HepG2 (cell line): ENCODE data around the gene EPS8L1. TPM values are rescaled to one million over a fixed set of nuclear protein-coding genes. Genes with fewer than 3 reads are reported as not detected.

Experiments used
- ATAC-seq: fragments of 200-7000 bp; cut with Tn5 transposase; 3 replicates; pipeline ENCODE4 v1.9.1; 2020; ENCODE audit warnings: mild to moderate bottlenecking, moderate library complexity
- BruUV-seq: library from RNA; stranded (reverse); fragments of 400-500 nt; replicated peaks from 2 replicates; lab custom pipeline; 2021; lab: Mats Ljungman, UMichigan
- CTCF ChIA-PET: fragments of 300-600 bp; formaldehyde crosslinking; extraction: SDS; loops from one replicate; lab custom pipeline; 2021; ENCODE audit warnings: low total read pairs, inconsistent platforms, low intra/inter-chr PET ratio; lab: Yijun Ruan, JAX
- POLR2A ChIA-PET: fragments of 350-600 bp; sonication (Branson Sonifier 250); formaldehyde crosslinking; loops from one replicate; lab custom pipeline; 2020; ENCODE audit warnings: antibody characterized with exemption, inconsistent platforms; lab: Yijun Ruan, JAX
- DNase-seq: peaks from one replicate; pipeline ENCODE4 v3.0.0-alpha.2; 2015; ENCODE audit warnings: low spot score
- FAIRE-seq: peaks from 3 replicates; lab custom pipeline; 2011; peaks lifted over from hg19 to GRCh38; lab: Jason Lieb, UNC
- H2AFZ ChIP-seq: one replicate; pipeline ENCODE4 v1.6.1; 2011; ENCODE audit warnings: low read length, inconsistent platforms
- H3K27ac ChIP-seq: fragments of 300-600 bp; 3 replicates; pipeline ENCODE4 v1.8.0; 2011; ENCODE audit warnings: mixed run types, mild to moderate bottlenecking, mixed read lengths, low read length, inconsistent platforms; ENCODE audit not compliant: insufficient read depth; ENCODE audit errors: extremely low read length
- H3K27me3 ChIP-seq, 2 experiments: fragments of 200-600 bp in 1 of 2; 2 replicates in 1 of 2; 3 replicates in 1 of 2; pipeline versions ENCODE4 v1.6.0 to v1.8.0; 2011; ENCODE audit warnings: low read length in 2 of 2, mild to moderate bottlenecking in 2 of 2, moderate library complexity in 2 of 2, inconsistent platforms in 1 of 2; ENCODE audit not compliant: insufficient read depth in 2 of 2, control insufficient read depth in 1 of 2
- H3K36me3 ChIP-seq, 2 experiments: fragments of 200-600 bp in 1 of 2; replicated peaks in 1 of 2; 2 replicates in 1 of 2; 3 replicates in 1 of 2; pipeline versions ENCODE4 v1.5.1 to v1.8.0; 2011; ENCODE audit warnings: low read length in 2 of 2, inconsistent platforms in 1 of 2; ENCODE audit not compliant: insufficient read depth in 2 of 2, control insufficient read depth in 1 of 2
- H3K4me1 ChIP-seq: 2 replicates; pipeline ENCODE4 v1.5.1; 2012; ENCODE audit warnings: low read length, inconsistent platforms; ENCODE audit not compliant: insufficient read depth
- H3K4me2 ChIP-seq: 2 replicates; pipeline ENCODE4 v1.6.0; 2011; ENCODE audit warnings: low read depth, low read length, inconsistent platforms
- H3K4me3 ChIP-seq, 3 experiments: fragments of 200-600 bp in 1 of 3; sonication (generic), shearing (Covaris generic) in 1 of 3; replicated peaks in 1 of 3; 2 replicates each; pipeline ENCODE4 v1.5.1; 2011 to 2016; ENCODE audit warnings: low read length in 3 of 3, inconsistent platforms in 2 of 3, low read depth in 2 of 3, mild to moderate bottlenecking in 2 of 3, control low read depth in 1 of 3, mixed read lengths in 1 of 3; ENCODE audit not compliant: insufficient read depth in 1 of 3
- H3K79me2 ChIP-seq: one replicate; pipeline ENCODE4 v1.6.1; 2011; ENCODE audit warnings: low read length, inconsistent platforms; ENCODE audit not compliant: insufficient read depth
- H3K9ac ChIP-seq: 2 replicates; pipeline ENCODE4 v1.6.0; 2011; ENCODE audit warnings: mild to moderate bottlenecking, low read depth, low read length, inconsistent platforms; ENCODE audit not compliant: insufficient read depth
- H3K9me3 ChIP-seq: 2 replicates; pipeline ENCODE4 v1.5.1; 2012; ENCODE audit warnings: mild to moderate bottlenecking, low read length
- H4K20me1 ChIP-seq: 2 replicates; pipeline ENCODE4 v1.6.0; 2011; ENCODE audit warnings: inconsistent platforms, mild to moderate bottlenecking, low read length, moderate library complexity; ENCODE audit not compliant: insufficient read depth
- ATM ChIP-seq: fragments of 450-650 bp; IDR thresholded peaks from 2 replicates; pipeline ENCODE4 v1.7.1; 2017; ENCODE audit warnings: mild to moderate bottlenecking, borderline replicate concordance
- MTF2 ChIP-seq: sonication (generic); formaldehyde crosslinking; IDR thresholded peaks from 2 replicates; pipeline ENCODE4 v1.5.0; 2020; ENCODE audit warnings: missing genetic modification reagents, borderline replicate concordance
- ZMYM4 ChIP-seq: sonication (generic); formaldehyde crosslinking; IDR thresholded peaks from 2 replicates; pipeline ENCODE4 v1.8.1; 2023; ENCODE audit warnings: mild to moderate bottlenecking, missing genetic modification reagents
- ZNF18 ChIP-seq: sonication (generic); formaldehyde crosslinking; IDR thresholded peaks from 2 replicates; pipeline ENCODE4 v1.8.0; 2022; ENCODE audit warnings: mild to moderate bottlenecking, missing genetic modification reagents; ENCODE audit not compliant: insufficient replicate concordance
- WGBS: methylation state at CpG from one replicate; pipeline ENCODE4 v1.1.6; 2017; ENCODE audit warnings: low lambda C conversion rate; 5-methylcytosine and 5-hydroxymethylcytosine counted together
- in situ Hi-C: cut with HindIII; loops from 2 replicates; pipeline ENCODE4 v1.10.0; 2017; ENCODE audit warnings: low pct_unique_long_range_greater_than_20kb; ENCODE audit not compliant: extremely low pct_ligation_motif_present
- intact Hi-C: fragments of 100-400 bp; cut with micrococcal nuclease; formaldehyde crosslinking; loops from one replicate; pipeline ENCODE4 v1.10.0; 2022; ENCODE audit not compliant: unreplicated experiment
- polyA plus RNA-seq, 8 experiments: library from polyadenylated mRNA; depleted of rRNA in 3 of 8; stranded (reverse) in 7 of 8; unstranded in 1 of 8; fragments of >200 nt; fragmentation: Illumina TruSeq in 4 of 8; extraction: Trizol in 4 of 8; gene quantifications; 2 replicates each; pipeline versions ENCODE4 v1.2.1 to v1.2.3, GENCODE V29; 2011 to 2016; ENCODE audit warnings: low read depth in 4 of 8, missing spikeins in 1 of 8, mixed read lengths in 1 of 8; ENCODE audit not compliant: insufficient read depth in 1 of 8
- total RNA-seq, 5 experiments: library from RNA; depleted of rRNA; stranded (reverse); fragments of >200 nt; fragmentation: Illumina TruSeq; extraction: Trizol; gene quantifications; 2 replicates each; pipeline ENCODE4 v1.2.3, GENCODE V29; 2016; ENCODE audit warnings: low read depth in 1 of 5
- TF ChIP-seq, protein P1 (sequence below): sonication (generic); formaldehyde crosslinking; IDR thresholded peaks from one replicate; pipeline ENCODE4 v1.5.1; 2020; ENCODE audit warnings: mild to moderate bottlenecking, missing genetic modification reagents; ENCODE audit errors: not compliant biosample characterization

The EPS8L1 gene
- total and polyA plus RNA-seq, 2 of the 13 experiments (the other 11 are each of a cell fraction or from before 2014, with no cell fraction given), result 3.0 to 6.3 TPM

- TF ChIP-seq, protein P1, sequence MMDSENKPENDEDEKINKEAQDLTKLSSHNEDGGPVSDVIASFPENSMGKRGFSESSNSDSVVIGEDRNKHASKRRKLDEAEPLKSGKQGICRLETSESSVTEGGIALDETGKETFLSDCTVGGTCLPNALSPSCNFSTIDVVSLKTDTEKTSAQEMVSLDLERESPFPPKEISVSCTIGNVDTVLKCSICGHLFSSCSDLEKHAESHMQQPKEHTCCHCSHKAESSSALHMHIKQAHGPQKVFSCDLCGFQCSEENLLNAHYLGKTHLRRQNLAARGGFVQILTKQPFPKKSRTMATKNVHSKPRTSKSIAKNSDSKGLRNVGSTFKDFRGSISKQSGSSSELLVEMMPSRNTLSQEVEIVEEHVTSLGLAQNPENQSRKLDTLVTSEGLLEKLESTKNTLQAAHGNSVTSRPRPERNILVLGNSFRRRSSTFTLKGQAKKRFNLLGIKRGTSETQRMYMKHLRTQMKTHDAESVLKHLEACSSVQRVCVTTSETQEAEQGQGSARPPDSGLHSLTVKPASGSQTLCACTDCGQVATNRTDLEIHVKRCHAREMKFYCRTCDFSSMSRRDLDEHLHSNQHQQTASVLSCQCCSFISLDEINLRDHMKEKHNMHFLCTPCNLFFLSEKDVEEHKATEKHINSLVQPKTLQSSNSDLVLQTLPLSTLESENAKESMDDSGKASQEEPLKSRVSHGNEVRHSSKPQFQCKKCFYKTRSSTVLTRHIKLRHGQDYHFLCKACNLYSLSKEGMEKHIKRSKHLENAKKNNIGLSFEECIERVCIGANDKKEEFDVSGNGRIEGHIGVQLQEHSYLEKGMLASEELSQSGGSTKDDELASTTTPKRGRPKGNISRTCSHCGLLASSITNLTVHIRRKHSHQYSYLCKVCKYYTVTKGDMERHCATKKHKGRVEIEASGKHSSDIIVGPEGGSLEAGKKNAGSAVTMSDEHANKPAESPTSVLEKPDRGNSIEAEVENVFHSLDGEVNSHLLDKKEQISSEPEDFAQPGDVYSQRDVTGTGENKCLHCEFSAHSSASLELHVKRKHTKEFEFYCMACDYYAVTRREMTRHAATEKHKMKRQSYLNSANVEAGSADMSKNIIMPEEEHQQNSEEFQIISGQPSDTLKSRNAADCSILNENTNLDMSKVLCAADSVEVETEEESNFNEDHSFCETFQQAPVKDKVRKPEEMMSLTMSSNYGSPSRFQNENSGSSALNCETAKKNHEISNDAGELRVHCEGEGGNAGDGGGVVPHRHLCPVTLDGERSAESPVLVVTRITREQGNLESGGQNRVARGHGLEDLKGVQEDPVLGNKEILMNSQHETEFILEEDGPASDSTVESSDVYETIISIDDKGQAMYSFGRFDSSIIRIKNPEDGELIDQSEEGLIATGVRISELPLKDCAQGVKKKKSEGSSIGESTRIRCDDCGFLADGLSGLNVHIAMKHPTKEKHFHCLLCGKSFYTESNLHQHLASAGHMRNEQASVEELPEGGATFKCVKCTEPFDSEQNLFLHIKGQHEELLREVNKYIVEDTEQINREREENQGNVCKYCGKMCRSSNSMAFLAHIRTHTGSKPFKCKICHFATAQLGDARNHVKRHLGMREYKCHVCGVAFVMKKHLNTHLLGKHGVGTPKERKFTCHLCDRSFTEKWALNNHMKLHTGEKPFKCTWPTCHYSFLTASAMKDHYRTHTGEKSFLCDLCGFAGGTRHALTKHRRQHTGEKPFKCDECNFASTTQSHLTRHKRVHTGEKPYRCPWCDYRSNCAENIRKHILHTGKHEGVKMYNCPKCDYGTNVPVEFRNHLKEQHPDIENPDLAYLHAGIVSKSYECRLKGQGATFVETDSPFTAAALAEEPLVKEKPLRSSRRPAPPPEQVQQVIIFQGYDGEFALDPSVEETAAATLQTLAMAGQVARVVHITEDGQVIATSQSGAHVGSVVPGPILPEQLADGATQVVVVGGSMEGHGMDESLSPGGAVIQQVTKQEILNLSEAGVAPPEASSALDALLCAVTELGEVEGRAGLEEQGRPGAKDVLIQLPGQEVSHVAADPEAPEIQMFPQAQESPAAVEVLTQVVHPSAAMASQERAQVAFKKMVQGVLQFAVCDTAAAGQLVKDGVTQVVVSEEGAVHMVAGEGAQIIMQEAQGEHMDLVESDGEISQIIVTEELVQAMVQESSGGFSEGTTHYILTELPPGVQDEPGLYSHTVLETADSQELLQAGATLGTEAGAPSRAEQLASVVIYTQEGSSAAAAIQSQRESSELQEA (CRISPR knock-in tag), result no peak
- TF ChIP-seq, all 625 proteins: peak for 1
Observed at GRCh38 chr19:55091126-55091910, 15.6 kb downstream of the EPS8L1 start (continued).

GRCh38 chr19:55091955-55092354 lies 16.3 kb downstream of the EPS8L1 start:
- no peak overlapping the region for H3K27ac ChIP-seq
- ChIA-PET POLR2A (no interaction called here), CTCF (no interaction called here)
- TF ChIP-seq MTF2 (CRISPR knock-in tag) (no peak), ATM (no peak), ZNF18 (CRISPR knock-in tag) (no peak), ZMYM4 (CRISPR knock-in tag) (no peak)
- H3K27me3 ChIP-seq, result no peaks in the 10 kb centered on the region
- H3K9me3 ChIP-seq, result no peaks in the 10 kb centered on the region
- intact Hi-C loops (no loop called here), in situ Hi-C loops (no loop called here)
- H3K4me3 ChIP-seq, result no peak overlapping the region
- FAIRE-seq (no peak), DNase-seq (no peak), ATAC-seq (no peak)
- H2AFZ ChIP-seq, result no peak overlapping the region
- H3K4me2 ChIP-seq, result no peak overlapping the region
- 98% methylated on average over 16 of the region's 27 CpGs for WGBS
- no TSS peak for BruUV-seq
- peaks cover 3 to 15% of the 10 kb centered on the region in 2 experiments; a peak in 4 of 5 replicates for H3K36me3 ChIP-seq
- H3K9ac ChIP-seq, result no peak overlapping the region
- H3K79me2 ChIP-seq, result no peaks in the 10 kb centered on the region
- H3K4me1 ChIP-seq, result no peaks in the 10 kb centered on the region
- peaks cover 6% of the 10 kb centered on the region; the same call in 1 of the 2 replicates for H4K20me1 ChIP-seq
